Mucosa of descending colon (tissue), 3 donors: ENCODE results near the gene SLC38A1. TPM values are rescaled to one million over a fixed set of nuclear protein-coding genes. Genes with fewer than 3 reads are reported as not detected.
"Not testable (repeated sequence)": the region's sequence is repeated elsewhere in the genome, so short reads cannot be mapped to it uniquely, and the experiment has no call there.

Experiments
- ATAC-seq: fragments of 200-7000 bp; cut with Tn5 transposase; one replicate; pipeline ENCODE4 v1.9.1; 2020; ENCODE audit warnings: mild to moderate bottlenecking, moderate library complexity
- DNase-seq, 3 donors: peaks; one replicate each; pipeline ENCODE4 v3.0.0-alpha.2; 2020
- H3K36me3 ChIP-seq: fragments of 200-600 bp; one replicate; pipeline ENCODE4 v1.8.0; 2021; ENCODE audit warnings: low read depth, mild to moderate bottlenecking
- H3K4me1 ChIP-seq: fragments of 200-600 bp; one replicate; pipeline ENCODE4 v1.8.0; 2021; ENCODE audit warnings: low read depth, mild to moderate bottlenecking
- H3K4me3 ChIP-seq: fragments of 200-600 bp; one replicate; pipeline ENCODE4 v1.8.0; 2021; ENCODE audit warnings: mild to moderate bottlenecking
- H3K9me3 ChIP-seq: fragments of 200-600 bp; one replicate; pipeline ENCODE4 v1.8.0; 2021; ENCODE audit warnings: mild to moderate bottlenecking
- intact Hi-C, 2 donors: fragments of 100-400 bp; cut with DNase I in 1 of 2; cut with micrococcal nuclease in 1 of 2; formaldehyde crosslinking; loops; one replicate each; pipeline versions ENCODE4 v1.11.0 to v1.11.1; 2022; cut with DNase I, micrococcal nuclease
- total RNA-seq, 3 donors: library from RNA; stranded (reverse); fragmentation: NEBNext Ultra II Directional in 2 of 3; extraction: Animal tissue kit (Norgen Biotek cat#: 25700) in 2 of 3; gene quantifications; one replicate each; pipeline versions ENCODE4 v1.2.1 to v1.2.4, GENCODE V29; 2021 to 2023
- TF ChIP-seq, protein P1 (sequence below): fragments of 200-600 bp; IDR thresholded peaks from one replicate; pipeline ENCODE4 v1.8.0; 2022; ENCODE audit warnings: antibody characterized with exemption, mild to moderate bottlenecking
- donor health status: DM: no; HTN: no; CAD: no; lungs with moderate emphysema.
- donor health status: DM: no; HTN: no; CAD: no.
- donor health status: DM: no; HTN: yes; CAD: no.

The SLC38A1 gene
- total RNA-seq, 3 donors from 2014 or later = 116 to 157 (median 132) TPM

DNA sequence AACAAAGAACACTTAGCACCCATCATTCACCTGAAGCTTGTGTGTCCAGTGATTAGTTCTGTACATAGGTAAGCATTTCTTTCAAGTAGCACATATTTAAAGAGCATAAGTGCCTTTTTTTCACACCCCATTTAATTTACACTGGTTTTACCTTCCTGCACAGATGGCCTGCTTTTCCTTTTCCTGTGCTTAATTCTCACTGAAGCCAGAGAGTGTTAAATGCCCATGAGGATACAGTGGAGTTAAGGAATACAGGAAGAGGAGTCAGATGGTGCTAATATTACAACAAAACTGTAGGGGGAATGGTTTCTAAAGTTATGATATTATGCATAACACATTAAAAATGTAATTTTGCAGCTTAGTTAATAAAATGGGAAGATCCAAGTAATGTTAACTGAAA is 31.0 kb upstream of the SLC38A1 start:
- Histone ChIP-seq H3K4me1 (no peaks in the 10 kb centered on the region), H3K36me3 (no peaks in the 10 kb centered on the region), H3K9me3 (no peaks in the 10 kb centered on the region), H3K4me3 (no peak overlapping the region)
- TF ChIP-seq, protein P1, sequence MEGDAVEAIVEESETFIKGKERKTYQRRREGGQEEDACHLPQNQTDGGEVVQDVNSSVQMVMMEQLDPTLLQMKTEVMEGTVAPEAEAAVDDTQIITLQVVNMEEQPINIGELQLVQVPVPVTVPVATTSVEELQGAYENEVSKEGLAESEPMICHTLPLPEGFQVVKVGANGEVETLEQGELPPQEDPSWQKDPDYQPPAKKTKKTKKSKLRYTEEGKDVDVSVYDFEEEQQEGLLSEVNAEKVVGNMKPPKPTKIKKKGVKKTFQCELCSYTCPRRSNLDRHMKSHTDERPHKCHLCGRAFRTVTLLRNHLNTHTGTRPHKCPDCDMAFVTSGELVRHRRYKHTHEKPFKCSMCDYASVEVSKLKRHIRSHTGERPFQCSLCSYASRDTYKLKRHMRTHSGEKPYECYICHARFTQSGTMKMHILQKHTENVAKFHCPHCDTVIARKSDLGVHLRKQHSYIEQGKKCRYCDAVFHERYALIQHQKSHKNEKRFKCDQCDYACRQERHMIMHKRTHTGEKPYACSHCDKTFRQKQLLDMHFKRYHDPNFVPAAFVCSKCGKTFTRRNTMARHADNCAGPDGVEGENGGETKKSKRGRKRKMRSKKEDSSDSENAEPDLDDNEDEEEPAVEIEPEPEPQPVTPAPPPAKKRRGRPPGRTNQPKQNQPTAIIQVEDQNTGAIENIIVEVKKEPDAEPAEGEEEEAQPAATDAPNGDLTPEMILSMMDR = no peak
- DNase-seq (no peak), ATAC-seq (no peak)
- intact Hi-C loops = loop anchor here in 1 of 2 donors (10.0 kb wide), 1 partner anchor 175 kb away; no protein-coding TSS in a partner anchor

- ATAC-seq = no peak
- no peaks in the 10 kb centered on the region for H3K4me1 ChIP-seq
- no peak overlapping the region for H3K4me3 ChIP-seq
- intact Hi-C loops = no loop called here
- DNase-seq = no peak
- H3K36me3 ChIP-seq = no peaks in the 10 kb centered on the region
- H3K9me3 ChIP-seq = no peaks in the 10 kb centered on the region
- TF ChIP-seq, protein P1 = no peak
These were observed 29.4 kb upstream of the SLC38A1 start for GRCh38 chr12:46298261-46298660.

DNA sequence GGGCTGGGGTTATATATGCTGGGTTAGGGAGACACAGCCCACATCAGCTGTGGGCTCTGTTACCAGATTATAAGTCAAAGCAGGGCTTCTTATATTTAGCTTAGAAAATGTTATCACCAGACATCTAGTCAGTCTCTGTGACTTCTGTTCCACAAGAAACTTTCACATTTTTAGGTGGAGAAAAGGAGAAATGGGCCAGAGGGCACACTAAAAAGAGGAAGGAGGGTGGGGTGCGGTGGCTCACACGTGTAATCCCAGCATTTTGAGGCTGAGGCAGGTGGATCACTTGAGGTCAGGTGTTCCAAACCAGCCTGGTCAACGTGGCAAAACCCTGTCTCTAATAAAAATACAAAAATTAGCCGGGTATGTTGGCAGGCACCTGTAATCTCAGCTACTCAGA is 28.0 kb upstream of the SLC38A1 start:
- DNase-seq = no peak
- intact Hi-C loops = no loop called here
- Histone ChIP-seq H3K4me1 (no peaks in the 10 kb centered on the region), H3K4me3 (no peak overlapping the region), H3K9me3 (peaks cover 5% of the 10 kb centered on the region), H3K36me3 (no peaks in the 10 kb centered on the region)
- no peak for ATAC-seq
- TF ChIP-seq, protein P1 = no peak

- Histone ChIP-seq H3K4me3 (no peak overlapping the region), H3K4me1 (no peaks in the 10 kb centered on the region), H3K36me3 (no peaks in the 10 kb centered on the region), H3K9me3 (peaks cover 6% of the 10 kb centered on the region)
- ATAC-seq = no peak
- TF ChIP-seq, protein P1 = no peak
- DNase-seq = no peak
- intact Hi-C loops = no loop called here
These were observed 24.0 kb upstream of the SLC38A1 start for GRCh38 chr12:46292754-46293402.

GRCh38 chr12:46291953-46292352 is 23.1 kb upstream of the SLC38A1 start:
- H3K4me3 ChIP-seq, DNase-seq, H3K9me3 ChIP-seq, H3K4me1 ChIP-seq, intact Hi-C loops, ATAC-seq, H3K36me3 ChIP-seq: not testable (repeated sequence)

DNA sequence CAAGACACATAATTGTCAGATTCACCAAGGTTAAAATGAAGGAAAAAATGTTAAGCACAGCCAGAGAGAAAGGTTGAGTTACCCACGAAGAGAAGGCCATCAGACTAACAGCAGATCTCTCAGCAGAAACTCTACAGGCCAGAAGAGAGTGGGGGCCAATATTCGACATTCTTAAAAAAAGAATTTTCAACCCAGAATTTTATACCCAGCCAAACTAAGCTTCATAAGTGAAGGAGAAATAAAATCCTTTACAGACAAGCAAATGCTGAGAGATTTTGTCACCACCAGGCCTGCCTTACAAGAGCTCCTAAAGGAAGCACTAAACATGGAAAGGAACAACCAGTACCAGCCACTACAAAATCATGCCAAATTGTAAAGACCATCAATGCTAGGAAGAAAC is 16.3 kb upstream of the SLC38A1 start:
- H3K36me3 ChIP-seq, DNase-seq, H3K4me1 ChIP-seq, H3K4me3 ChIP-seq, intact Hi-C loops, ATAC-seq: not testable (repeated sequence)
- peaks cover 37% of the 10 kb centered on the region for H3K9me3 ChIP-seq

- H3K4me1 ChIP-seq = no peaks in the 10 kb centered on the region
- DNase-seq = no peak
- intact Hi-C loops = no loop called here
- ATAC-seq = no peak
- H3K4me3 ChIP-seq = no peak overlapping the region
- H3K36me3 ChIP-seq = no peaks in the 10 kb centered on the region
- H3K9me3 ChIP-seq = peaks cover 37% of the 10 kb centered on the region
- TF ChIP-seq, protein P1 = no peak
These were observed 14.0 kb upstream of the SLC38A1 start for GRCh38 chr12:46282829-46283228.
